Nucleus accumbens (tissue), 56 donors: ENCODE data around the gene IP6K3.

Source experiments
- DNase-seq, 56 donors: peaks; one replicate each; lab custom pipeline; 2025; lab: John Stamatoyannopoulos, UW

Gene IP6K3

DNA sequence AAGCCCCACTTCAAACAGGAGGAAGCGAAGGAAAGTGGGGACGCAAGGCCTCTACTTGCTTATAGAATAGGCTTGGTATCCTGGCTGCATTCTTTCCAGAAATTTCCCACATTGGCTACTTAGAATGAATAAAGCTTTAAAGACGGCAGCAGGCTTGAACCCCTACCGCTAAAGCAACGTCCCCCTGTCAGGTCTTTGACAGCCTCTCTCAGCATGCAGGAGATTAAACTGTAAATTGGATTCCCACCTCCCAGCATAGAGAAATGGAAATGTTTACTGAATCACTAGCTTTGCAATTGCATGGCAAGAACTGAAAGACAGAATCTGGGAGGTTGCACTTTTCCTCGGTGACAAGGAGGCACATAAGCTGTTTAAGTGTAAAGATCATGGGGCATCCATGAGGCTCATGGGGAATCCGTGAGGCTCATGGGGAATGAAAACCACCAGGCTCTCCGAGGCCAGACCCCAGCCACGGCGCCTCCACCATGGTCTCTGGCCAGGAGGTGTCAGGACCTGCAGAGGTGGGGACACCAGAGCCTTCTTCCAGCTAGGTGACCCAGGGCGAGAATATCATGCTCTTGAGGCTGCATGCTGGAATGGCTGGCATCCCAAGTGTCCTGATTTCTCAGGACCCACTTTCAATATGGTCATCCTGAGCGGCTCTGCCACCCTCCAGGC lies 31.9 kb upstream of the IP6K3 start:
- DNase-seq, result no peak

GRCh38 chr6:33777398-33778388 lies 31.0 kb upstream of the IP6K3 start:
- no peak for DNase-seq

- DNase-seq, result no peak
Measured at GRCh38 chr6:33776764-33777163, 30.1 kb upstream of the IP6K3 start.

DNA sequence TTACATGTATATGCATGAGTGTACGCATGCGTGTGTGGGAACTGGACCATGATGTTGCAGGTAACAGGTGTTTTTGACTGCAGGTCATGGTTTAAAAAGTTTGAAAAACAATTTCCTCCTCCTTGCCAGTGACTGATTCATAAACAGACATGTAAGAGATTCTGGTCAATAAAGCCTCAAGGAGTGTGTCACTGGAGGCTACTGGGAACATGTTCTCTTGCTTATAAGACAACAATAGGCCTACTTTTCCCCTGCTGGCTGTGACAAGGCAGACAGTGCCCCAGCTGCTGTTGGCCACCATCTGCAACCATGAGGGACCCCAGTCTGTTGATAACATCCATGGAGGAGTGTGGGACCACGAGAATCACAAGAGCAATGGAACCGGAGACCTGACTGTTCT lies 29.5 kb upstream of the IP6K3 start:
- DNase-seq, result no peak

DNA sequence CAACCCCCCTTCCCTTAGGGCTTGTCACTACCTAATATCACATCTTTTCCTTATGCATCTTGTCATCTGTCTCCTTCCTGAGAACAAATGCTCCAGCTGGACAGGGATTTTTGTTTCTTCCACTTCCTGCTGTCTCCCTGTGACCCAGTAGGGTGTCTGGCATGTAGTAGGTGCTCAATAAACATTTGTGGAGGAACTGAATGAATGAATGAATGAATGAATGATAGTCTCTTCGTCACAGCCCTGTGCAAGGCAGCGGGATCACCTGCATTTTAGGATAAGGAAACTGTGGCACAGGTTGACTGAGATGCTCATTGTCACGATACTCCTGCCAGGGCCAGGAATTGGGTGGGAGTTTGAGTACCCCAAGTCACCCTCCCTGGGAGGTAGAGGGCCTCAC lies 28.1 kb upstream of the IP6K3 start:
- DNase-seq, result no peak

DNA sequence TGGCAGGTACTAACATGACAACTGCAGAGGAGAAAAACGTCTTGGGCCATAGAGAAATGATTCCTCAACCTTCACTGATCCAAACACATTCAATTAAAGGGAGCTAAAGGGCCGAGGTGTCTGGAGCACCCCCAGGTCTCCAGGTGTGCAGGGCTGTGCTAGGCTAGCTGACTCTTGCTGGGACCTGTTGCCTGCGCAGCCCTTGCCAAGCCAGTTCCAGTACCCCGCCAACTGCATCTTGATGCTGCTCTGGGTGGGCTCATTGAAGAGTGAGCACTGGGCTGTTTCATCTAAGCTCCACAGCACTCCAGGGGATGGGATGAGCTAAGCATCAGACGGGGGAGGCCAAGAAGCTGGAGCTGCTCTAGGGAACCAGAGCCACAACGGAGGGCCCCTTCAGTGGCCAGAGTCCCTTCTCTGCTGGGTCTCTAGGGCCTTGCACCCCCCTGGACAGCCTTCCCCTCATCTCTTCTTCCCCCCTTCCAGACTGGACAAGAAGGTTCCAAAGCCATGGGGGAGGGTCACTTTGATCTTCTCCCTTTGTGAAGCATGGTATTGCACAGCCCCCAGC lies 26.3 kb upstream of the IP6K3 start:
- no peak for DNase-seq

DNA sequence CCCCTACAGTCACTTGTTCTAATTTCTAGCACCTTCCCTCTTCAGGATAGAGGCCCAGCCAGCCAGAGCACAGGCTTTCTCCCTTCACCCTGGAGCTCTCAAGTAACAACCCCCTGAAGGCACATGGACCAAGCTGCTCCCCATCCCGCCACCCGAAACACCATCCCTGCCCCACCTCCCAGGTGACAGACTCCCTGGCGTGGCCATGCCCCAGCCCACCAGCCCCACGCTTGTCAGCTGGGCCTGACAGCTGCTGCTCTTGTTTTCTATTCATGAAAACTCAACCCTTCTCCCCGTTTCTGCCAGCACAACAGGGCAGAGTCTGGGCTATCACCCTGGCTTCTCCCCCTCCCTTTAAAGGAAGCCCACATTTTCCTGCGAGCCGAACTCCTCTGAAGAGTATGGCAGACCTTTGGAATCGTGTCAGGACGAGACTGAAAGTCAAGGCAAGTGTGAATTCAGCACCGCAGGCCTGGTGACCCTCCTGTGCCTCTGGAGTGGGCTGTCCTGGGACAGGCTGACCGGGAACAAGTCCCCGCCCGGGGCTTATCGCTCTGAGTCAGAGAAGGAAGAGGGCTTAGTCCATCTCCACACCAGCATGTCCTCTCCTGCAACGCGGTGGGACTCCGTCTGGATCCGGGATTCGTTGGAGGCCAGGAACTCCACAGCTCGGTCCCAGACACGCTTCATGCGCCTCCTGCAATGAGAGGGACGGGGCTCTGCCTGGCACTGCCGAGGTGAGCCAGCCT lies 25.6 kb upstream of the IP6K3 start:
- DNase-seq, result no peak

- DNase-seq, result peak in 43 of 56 donors; percentile 4 to 72 (median 31)
Measured at GRCh38 chr6:33771146-33772081, 24.7 kb upstream of the IP6K3 start.

DNA sequence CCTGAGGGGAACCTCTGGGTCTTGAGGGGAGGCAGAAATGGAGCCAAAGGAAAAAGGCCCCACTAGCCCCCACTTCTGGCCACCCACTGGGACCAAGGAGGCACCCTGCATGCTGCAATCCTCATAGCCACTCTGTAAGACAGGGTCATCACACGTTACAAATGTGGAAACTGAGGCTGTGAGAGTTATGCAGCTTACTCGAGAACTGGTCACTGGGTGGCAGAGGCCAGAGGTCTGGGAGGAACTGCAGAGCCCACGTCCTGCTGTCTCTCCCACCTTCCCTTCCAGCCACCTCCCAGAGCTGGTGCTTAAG lies 24.1 kb upstream of the IP6K3 start:
- no peak for DNase-seq

GRCh38 chr6:33770124-33770832 lies 23.6 kb upstream of the IP6K3 start:
- DNase-seq, result peak in 1 of 56 donors; percentile 6

GRCh38 chr6:33769248-33769821 lies 22.6 kb upstream of the IP6K3 start:
- DNase-seq, result no peak

DNA sequence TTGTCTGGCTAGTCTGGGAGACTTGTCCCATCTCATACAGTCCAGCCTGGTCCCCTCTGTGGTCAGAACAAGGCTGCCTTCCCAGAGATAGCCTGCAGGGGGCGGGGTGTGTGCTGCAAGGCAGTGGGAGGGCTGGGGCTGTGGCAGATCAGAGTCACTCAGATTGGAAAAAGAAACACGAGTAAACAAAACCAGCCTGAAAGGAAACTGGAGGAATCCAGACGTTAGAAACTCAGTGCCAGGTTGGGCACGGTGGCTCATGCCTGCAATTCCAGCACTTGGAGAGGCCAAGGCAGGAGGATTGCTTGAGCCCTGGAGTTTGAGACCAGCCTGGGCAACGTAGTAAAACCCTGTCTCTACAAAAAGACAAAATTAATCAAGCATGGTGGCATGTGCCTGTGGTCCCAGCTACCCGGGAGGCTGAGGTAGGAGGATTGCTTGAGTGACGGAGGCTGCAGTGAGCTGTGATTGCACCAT lies 22.0 kb upstream of the IP6K3 start:
- DNase-seq, result peak in 45 of 56 donors; percentile 7 to 81 (median 42)

- DNase-seq, result no peak
Measured at GRCh38 chr6:33766921-33767907, 20.5 kb upstream of the IP6K3 start.

DNA sequence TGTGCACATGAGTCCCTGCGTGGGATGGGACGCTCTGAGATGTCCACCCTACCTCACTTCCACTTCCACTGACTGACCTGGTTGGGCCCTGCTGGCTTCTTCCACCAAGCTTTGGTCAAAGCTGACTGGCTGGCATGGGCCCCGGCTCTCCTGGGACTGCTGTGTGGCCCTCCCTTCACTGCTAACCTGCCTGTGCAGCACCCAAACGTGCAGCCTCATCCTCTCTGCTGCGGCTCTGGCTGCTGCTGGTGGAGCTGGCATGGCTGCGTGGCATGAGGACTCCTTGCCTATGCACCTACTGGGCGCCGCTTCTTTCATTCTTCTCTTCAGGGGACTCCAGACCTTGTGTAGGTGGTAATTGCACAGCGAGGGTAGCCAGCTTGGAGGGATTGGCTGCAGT lies 18.7 kb upstream of the IP6K3 start:
- no peak for DNase-seq

DNA sequence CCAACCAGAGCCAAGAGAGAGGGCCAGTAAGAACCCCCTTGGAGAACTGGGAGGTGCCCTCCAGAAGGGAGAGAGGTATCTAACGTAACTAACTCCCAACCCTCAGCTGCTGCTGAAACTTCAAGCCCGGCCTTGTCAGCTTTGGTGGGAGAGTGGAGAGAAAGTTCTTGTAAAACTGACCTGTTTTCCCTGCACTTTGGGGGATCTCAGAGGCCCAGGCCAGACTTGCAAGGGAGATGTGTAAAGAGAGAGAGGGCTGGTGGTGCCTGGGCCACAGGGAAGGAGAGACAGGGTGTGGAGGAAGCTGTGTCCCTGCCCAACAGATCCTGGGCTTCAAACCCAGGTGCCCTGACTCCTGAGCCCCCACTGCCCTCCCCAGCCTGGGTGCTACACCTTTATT lies 17.3 kb upstream of the IP6K3 start:
- no peak for DNase-seq

DNA sequence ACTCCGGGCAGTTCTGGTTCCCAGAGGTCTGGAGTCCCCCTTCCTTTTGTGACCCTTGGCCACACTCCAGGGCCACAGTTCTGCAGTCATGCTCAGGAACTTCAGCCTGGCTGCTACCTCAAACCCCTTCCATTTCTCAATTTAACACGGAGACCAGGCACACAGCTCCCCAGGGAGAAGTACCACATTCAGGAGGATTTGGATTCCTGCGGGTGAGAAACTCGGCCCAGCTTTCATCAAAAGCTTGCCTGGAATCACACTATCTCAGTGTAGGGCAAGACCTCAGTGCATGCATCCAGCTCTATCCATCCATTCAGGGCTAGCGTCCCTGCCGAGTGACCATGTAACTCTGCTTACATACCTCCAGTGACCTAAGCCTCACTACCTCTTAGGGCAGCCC lies 16.8 kb upstream of the IP6K3 start:
- DNase-seq, result no peak

GRCh38 chr6:33762713-33763112 lies 16.0 kb upstream of the IP6K3 start:
- no peak for DNase-seq
